Activated CD4-positive, alpha-beta T cell treated with anti-CD3 and anti-CD28 coated beads for 48 hours (primary cell): ENCODE measurements around the gene KIAA1958.
"Not testable (repeated sequence)": the region's sequence is repeated elsewhere in the genome, so short reads cannot be mapped to it uniquely, and the experiment has no call there.

Source experiments
- DNase-seq: peaks from one replicate; pipeline ENCODE4 v3.0.0-alpha.2; 2020

KIAA1958 gene

DNA sequence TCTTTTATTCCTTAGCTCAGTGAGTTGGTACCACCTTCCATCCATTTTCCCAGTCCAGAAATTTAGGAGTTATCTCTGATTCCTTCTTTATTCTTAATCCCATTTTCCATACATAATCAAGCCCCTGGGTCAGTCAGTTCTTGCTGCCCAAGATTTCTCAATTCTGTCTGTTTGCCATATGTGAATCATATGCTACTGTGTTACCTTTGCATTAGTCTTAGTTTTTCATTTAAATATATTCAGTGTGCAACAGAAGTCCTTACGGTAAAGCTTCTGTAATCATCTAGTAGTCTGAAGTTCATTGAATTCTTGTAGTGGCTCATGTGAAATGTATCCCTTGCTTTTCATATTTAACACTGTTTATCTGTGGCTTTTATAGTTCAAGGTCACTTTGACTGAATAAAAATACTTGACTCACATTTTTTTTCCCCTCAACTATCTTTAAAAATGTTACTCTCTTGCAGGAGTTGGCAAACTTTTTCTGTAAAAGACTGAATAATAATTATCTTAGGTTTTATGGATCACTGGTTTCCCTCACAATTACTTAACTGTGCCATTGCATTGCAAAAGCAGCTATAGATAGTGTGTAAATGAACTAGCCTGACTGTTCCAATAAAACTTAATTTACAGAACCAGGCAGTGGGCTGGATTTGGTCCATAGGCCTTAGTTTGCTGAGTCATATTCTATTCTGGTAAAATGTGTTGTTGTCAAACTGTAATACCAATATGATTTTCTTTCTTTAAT, 6.9 kb downstream of the KIAA1958 start:
- no peak for DNase-seq

DNA sequence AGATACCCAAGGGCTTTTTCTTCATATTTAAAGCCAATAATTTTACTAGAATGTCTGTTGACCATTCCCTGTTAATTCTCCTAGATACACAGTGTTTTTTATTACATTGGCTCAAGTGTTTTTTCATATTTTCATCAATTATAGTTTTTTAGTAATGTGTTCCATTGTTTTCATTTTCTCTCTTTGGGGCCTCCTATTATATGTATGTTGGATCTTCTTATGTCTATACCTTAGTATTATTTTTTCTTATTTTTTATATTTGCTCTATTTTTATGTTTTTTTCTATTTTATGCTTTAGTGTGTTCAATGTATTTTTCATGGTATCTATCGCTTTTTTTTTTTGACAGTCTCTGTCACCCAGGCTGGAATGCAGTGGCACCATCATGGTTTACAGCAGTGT, 7.5 kb downstream of the KIAA1958 start:
- no peak for DNase-seq

DNA sequence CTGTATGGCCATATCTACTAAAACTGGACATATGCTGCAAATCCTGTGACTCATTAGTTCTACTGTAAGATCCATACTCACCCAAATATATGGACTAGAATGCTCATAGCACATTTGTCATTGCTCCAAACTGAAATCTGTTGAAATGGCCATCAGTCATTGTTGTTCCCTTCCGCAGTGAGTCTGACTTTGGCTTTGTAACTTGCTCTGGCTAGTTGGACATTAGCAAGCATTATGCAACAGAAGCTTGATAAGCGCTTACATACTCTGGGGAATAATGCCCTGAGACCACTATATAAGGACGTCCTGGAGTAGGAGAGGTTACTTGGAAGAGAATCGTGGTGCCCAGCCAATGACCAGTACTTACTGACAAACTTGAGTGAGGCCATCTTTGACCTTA, 9.0 kb downstream of the KIAA1958 start:
- DNase-seq: no peak

DNA sequence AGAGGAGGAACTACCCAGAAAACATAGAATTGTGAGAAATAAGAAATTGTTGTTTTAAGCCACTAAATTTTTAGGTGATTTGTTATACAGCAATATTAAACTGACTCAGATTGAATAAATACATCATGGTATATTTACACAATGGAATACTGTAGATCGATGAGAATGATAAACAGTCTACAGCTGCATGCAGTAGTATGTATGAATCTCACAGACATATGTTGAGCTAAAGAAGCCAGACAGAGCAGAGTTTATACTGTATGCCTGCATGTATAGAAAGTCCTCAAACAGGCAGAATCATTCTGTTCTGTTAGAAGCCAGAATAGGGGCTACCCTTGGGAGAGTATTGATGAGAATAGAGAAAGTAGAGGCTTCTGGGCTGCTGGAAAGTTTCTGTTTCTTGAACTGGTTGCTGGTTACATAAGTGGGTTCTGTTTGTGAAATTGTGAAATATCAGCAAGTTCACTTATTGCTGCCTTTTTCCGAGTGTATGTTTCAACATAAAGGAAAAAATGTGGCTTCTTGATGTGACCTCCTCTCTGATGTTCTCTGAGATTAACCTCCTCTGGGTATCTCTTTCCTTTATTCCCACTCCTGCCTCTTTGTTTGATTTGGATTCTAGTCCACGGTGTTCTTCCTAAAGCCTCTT, 9.6 kb downstream of the KIAA1958 start:
- no peak for DNase-seq

DNA sequence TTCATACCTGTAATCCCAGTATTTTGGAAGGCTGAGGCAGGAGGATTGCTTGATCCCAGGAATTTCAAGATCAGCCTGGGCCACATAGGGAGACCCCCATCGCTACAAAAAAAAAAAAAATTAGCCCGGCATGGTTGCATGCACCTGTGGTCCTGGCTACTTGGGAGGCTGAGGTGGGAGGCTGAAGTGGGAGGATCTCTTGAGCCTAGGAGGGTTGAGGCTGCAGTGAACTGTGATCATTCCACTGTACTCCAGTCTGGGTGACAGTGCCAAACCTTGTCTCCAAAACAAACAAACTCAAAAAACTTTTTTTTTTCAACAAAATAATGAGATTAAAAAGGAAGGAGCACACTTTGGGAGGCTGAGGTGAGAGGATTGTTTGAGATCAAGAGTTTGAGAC, 14.2 kb downstream of the KIAA1958 start:
- no peak for DNase-seq

DNA sequence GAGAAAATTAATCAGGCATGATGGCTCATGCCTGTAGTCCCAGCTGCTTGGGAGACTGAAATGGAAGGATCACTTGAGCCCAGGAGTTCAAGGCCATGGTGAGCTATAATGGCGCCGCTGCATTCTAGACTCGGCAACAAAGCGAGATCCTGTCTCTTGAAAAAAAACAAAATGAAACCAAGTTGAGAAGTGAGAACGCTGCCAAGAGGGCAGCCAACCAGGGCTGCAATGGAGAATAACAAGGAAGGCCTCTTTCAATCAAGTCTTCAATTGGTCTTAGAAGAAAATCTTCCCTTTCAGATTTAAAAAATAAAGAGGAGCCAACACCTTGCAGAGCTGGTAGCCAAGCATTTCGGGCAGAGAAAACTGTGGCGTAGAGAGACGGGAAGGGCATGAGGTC, 14.7 kb downstream of the KIAA1958 start:
- DNase-seq: no peak

DNA sequence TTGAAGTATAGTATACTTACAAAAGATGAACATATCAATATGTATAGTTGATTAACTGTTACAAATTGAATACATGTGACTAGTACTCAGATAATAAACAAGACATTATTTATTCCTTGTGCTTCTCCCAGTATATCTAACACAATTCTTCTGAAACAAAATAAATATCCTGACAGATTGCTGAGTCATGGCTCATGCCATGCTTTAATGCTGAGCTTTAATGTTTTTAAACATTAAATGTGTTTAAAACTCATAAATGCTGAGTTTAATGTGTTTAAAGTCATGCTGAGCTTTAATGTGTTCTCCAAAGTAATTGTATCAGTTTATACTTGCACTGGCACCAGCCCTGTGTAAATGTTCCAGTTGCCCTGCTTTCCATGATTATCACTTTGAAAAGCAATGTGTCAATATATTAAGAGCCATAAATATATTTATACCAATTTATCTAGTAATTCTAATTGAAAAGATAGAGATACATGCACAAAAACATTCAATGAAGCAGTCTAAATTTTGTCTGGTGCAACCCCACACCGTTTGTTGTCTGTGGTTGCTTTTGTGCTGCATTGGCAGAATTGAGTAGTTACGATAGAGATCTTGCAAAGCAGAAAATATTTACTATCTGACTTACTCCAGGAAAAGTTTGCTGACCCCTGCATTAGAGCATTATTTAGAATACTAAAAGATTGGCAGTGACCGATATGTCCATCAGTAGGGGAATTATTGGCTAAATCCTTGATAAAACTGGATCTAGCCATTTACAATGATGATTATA, 15.7 kb downstream of the KIAA1958 start:
- DNase-seq: no peak

DNA sequence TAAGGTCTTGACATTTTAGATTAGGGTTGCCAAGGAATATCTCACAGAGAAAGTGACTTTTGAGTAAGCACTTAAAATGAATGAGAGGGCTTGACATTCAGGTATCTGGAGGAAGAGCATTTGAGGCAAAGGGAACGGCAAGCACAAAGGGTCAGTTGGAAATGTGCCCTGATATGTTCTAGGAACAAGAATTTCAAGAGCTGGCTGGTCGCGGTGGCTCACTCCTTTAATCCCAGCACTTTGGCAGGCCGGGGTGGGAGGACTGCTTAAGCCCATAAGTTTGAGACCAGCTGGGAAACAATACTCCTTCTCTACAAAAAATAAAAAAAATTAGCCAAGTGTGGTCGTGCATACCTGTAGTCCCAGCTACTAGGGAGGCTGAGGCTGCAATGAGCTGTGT, 16.5 kb downstream of the KIAA1958 start:
- no peak for DNase-seq

DNA sequence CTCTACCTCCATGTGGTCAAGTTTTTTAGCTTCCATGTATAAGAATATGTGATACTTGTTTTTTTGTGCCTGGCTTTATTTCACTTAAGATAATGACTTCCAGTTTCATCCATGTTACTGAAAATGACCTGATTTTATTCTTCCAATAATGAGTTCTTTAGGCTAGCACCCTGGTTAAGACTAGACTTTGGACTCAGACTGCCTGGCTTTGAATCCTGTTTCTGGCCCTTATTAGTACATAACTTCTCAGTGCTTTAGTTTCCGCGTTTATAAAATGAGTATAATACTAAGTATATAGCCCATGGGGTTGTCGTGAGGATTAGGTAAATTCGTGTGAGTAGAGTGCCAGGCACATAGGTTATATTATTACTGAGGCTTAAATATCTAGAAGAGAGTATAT, 18.5 kb downstream of the KIAA1958 start:
- no peak for DNase-seq

DNA sequence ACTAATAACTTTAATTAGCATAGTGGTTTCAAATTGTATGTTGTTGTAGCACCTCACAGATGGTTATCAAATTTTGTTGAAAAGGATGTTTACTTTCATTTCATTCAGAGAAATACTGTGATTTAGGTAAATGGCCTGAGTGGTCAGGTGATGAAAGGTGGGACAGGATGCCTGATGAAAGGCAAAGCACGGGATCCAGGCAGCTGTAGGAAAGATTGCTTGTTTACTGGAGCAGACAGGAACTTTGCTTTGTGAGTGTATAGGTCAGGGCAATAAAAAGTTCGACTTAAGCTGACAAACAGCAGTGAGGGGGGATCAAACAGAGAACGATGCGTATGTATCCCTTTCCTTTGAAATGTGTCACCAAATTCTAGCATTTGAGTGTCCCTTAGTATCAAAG, 19.0 kb downstream of the KIAA1958 start:
- no peak for DNase-seq

DNA sequence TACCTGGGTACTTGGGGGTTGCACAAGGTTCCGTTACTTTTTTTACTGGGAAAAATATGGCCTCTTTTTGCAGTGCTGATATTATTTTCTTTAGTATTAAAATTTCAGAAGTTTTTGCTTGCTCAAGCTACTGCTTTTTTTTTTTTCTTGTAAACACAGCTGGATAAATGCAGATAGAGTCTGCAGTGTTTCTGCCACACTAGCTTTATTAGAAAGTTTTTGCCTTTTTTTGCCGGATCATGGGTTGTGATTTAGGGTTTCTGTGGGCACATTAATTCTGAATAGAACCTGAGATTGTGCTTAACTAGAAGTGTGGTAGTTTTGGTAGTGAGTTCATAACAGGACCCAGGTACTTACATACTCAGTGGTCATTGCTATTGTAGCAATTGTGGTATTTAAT, 19.9 kb downstream of the KIAA1958 start:
- no peak for DNase-seq

DNA sequence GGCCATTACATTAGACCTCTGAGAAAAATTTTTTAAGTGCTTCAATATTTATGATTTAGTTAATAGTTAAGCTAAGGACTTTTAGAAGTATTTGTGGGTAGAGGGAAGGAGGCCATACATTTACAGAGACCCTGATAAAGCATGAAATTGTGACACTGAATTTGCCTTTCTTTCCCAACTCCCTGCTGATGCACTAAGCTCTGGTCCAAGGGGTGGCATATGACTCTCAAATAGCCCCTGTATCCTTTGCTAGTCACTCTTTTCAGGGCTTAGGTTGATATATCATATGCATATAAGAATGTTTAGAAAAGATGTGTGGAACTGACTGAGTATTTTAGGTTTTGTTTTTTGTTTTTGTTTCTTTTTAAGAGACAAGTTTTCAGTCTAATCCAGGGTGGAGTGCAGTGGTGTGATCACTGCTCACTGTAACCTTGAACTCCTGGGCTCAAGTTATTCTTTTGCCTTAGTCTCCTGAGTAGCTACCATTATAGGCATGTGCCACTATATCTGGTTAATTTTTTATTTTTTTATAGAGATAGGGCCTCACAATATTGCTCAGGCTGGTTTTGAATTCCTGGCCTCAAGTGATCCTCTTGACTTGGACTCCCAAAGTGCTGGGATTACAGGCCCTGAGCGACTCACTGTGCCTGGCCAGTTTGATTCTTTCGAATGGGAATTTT, 20.5 kb downstream of the KIAA1958 start:
- DNase-seq: no peak

DNA sequence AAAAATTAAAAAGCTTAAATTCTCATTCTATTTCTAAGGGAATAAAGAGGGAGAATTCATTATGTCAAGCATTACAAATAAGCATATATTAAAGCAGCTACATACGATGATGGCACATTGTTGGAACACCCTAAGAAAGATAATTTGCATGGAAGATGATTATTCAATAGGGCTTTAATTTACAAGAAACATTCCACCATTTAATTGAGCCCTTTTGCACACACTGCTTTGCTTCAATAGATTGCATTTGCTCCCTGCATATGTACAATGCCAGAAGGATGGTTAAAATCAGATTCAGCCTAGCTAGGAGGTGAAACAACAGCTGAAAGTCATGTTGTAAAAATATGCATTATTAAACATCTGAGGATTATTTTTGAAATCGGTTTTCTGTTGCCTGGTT, 21.8 kb downstream of the KIAA1958 start:
- no peak for DNase-seq

DNA sequence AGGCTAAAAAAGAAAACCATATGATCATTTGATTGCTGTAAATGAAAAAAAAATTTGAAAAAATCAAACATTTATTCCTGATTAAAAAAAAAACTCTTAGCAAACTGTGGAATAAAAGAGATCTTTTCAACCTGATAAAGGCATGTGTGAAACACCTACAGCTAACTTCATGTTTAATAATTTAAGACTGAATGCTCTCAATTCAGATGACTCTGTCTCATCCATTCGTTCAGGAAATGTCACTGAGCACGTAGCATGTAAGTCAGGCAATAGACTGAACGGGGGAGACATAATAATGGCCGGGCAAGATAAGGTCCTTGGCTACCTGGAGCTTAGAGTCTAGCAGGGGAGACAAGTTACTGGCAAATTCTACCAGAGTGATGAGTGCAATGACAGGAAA, 25.8 kb downstream of the KIAA1958 start:
- not testable (repeated sequence) for DNase-seq

DNA sequence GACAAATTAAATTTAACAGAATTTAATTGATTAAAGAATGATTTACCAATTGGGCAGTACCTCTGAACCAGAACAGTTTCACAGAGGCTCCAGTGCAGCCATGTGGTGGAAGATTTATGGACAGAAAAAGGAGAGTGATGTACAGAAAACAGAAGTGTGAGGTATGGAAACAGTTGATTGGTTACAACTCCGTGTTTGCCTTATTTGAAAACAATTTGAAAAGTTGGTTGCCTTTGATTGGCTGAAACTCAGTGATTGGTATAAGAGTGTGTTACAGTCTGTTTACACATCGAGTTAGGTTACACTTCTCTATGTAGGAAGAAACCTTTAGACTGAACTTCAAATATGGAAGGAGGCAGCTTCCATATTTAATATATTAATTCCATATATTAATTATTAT, 30.1 kb downstream of the KIAA1958 start:
- DNase-seq: no peak

DNA sequence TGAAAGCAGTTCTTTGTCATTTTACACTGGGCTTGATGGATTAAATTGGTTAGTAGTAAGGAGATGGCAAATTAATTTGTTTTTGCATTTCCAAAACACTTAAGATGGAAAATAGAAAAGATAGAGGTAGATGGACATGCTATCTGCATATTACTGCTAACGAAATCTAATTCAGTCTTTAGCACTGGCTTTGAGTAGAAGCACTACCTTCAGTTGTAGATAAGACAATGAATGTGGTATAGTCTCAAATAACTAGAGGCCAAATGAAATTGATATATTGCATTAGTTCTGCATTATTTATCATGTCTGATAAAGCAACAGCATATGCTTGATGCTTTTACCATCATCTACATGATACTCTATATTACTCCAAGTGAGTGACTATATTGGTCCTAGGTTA, 33.4 kb downstream of the KIAA1958 start:
- no peak for DNase-seq

DNA sequence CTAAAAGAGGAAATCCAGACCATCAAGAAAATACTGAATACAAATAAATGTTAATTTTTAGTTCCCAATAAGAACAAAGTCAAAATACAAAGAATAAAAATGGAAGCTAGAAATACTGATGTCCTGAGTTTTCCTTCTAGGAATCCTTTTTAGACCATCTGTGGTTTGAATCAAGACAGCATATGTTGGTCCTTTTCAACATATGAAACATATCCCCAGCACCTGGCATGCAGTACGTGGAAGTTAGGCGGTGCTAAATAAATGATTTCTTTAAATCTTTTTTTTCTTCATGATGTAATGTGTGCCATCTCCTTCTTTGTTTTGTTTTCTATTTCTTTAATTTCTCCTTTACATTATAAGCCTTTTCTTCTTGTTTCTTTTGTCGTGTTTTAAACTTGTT, 34.0 kb downstream of the KIAA1958 start:
- no peak for DNase-seq

DNA sequence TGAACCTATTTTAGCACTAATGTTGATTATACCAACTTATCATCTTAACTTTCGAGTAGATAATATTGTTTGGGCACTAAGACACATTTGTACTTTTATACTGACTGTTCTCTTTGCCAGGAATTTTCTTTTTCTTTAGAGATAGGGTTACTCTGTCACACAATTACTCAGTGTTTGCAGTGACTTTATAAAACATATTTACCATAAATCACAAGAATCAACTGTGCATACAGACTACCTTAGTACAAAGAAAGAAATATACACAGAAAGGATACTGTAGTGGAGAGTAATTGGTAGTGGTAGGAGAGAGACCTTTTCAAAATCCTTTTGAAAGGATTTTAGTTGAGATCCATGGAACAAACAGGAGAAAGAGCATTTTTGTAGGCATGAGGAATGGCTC, 40.3 kb downstream of the KIAA1958 start:
- DNase-seq: no peak

DNA sequence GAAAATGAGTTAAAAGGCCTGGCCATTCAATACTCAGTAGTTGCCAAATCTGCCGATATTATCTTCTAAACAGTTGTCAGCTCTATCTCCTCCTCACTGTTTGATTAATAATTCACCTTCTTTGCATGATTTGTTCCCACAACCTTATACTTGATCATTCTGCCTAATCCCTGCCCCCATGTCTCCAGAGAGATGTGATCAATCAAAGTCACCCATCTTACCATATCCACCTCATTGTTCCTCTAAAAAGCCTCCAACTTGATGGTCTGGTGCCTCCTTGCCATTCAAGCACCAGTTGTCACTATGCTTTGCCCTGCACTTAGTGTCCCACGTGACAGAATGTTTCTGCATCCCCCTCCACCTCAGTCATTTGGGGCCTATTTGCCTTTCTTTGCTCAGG, 41.3 kb downstream of the KIAA1958 start:
- DNase-seq: no peak

DNA sequence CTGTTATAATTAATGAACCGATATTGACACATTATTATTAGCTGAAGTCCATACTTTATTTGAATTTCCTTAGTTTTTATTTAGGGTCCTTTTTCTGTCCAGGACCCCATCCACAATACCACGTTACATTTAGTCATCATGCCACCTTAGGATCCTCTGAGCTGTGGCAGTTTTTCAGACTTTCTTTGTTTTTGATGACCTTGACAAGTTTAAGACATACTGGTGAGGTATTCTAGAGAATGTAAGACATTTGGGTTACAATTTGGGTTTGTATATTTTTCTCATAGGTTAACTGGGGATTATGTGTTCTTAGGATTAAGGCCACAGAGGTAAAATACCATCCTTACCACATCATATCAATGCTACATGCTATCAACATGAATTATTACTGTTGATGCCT, 42.7 kb downstream of the KIAA1958 start:
- DNase-seq: no peak

DNA sequence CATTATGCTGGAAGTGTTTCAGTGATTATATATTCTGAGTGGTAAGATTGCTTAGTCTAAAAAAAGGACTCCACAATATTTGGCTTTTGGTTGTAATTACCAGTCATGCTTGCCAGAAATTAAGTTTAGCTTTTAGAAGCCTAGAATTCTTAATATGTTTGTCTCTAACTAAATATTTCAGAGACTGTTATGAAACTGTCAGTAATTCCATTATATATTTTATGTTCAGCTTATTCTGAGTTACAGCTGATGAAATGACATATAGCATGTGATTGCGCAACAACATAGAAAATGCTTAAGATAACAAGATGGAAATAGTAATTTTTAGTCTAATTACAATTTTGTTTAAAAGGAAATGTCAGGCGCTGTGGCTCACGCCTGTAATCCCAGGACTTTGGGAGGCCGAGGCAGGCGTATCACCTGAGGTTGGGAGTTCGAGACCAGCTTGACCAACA, 44.2 kb downstream of the KIAA1958 start:
- DNase-seq: no peak

DNA sequence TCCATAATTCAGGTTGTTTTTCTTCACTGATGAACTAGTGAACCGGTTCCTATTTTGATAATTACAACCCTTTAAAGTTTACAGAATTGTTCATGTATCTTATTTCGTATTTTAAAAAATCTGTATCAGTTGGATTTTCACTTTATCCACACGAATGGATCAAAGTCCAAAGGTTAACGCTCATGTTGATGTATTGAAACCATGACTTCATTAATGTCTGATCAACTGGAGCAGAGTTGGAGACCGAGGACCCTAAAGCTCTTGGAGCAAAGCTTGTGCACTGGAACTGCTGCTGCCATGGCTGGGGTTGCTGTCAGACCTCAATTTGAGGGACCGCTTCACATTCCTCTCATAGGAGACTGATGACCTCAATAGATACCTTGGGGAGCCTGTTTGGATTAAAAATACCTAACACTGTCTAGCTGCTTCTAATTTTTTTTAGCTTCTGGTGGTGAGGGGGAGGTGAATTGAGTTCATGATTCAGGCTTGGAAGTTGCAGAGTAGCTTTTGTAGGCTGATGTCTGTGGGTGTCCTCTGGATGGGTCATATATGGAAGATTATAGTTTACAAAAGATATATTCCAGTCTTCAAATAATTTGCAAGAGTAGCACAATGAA, 45.1 kb downstream of the KIAA1958 start:
- no peak for DNase-seq

DNA sequence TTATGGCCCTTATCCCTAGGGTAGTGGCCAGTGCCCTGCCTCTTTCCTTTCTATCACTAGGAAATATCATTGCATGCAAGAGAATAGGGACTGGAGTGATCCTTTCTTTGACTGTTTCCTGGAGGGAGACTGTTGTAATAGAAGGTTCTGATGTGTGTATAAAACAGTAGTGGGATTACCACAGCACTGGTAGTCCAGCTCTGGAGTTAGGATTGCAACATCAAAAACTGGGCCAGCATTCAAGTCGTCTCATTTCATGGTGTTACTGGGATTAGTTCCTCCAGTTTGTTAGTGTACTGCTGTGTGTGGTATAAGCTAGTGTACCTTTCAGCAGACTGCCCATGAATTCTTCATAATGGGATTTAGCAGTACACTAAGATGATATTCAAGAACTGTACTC, 45.8 kb downstream of the KIAA1958 start:
- no peak for DNase-seq
